ACC112 (cell line): ENCODE measurements around the gene SPATA20.

Experiments used
- H2AFZ ChIP-seq: fragments of 200-600 bp; sonication (generic); one replicate; pipeline ENCODE4 v1.6.0; 2017; ENCODE audit warnings: antibody characterized with exemption, low read length; ENCODE audit not compliant: unreplicated experiment
- H3K27ac ChIP-seq: fragments of 200-600 bp; sonication (generic); 2 replicates; pipeline ENCODE4 v1.5.1; 2014; ENCODE audit warnings: low read depth, mild to moderate bottlenecking, antibody characterized with exemption, low read length, moderate library complexity
- H3K27me3 ChIP-seq: fragments of 200-600 bp; sonication (generic); 2 replicates; pipeline ENCODE4 v1.6.1; 2014; ENCODE audit warnings: mild to moderate bottlenecking, antibody characterized with exemption, low read length, moderate library complexity, mixed read lengths; ENCODE audit not compliant: insufficient read depth
- H3K36me3 ChIP-seq: fragments of 200-600 bp; sonication (generic); 2 replicates; pipeline ENCODE4 v1.6.1; 2016; ENCODE audit warnings: mild to moderate bottlenecking, antibody characterized with exemption, low read length, moderate library complexity, mixed read lengths; ENCODE audit not compliant: insufficient read depth
- H3K4me1 ChIP-seq: fragments of 200-600 bp; sonication (generic); one replicate; pipeline ENCODE4 v1.6.1; 2016; ENCODE audit warnings: low read length, mixed read lengths; ENCODE audit not compliant: insufficient read depth, unreplicated experiment, control insufficient read depth
- H3K4me3 ChIP-seq: fragments of 200-600 bp; sonication (generic); 2 replicates; pipeline ENCODE4 v1.5.1; 2014; ENCODE audit warnings: mild to moderate bottlenecking, low read depth, low read length
- H3K79me2 ChIP-seq: fragments of 200-600 bp; sonication (generic); one replicate; pipeline ENCODE4 v1.6.0; 2016; ENCODE audit warnings: low read length; ENCODE audit not compliant: control insufficient read depth, unreplicated experiment, insufficient read depth

SPATA20 gene

GRCh38 chr17:50520483-50520882, 26.5 kb upstream of the SPATA20 start:
- Histone ChIP-seq H2AFZ (no peak overlapping the region), H3K36me3 (no peaks in the 10 kb centered on the region), H3K79me2 (no peaks in the 10 kb centered on the region), H3K4me1 (peaks cover 7% of the 10 kb centered on the region), H3K27me3 (no peaks in the 10 kb centered on the region), H3K27ac (no peak overlapping the region), H3K4me3 (no peak overlapping the region)

GRCh38 chr17:50521514-50521913, 25.5 kb upstream of the SPATA20 start:
- no peaks in the 10 kb centered on the region for H3K36me3 ChIP-seq
- H3K27me3 ChIP-seq, result no peaks in the 10 kb centered on the region
- H3K4me1 ChIP-seq, result peaks cover 5% of the 10 kb centered on the region
- no peak overlapping the region for H3K27ac ChIP-seq
- H3K4me3 ChIP-seq, result no peak overlapping the region
- H3K79me2 ChIP-seq, result no peaks in the 10 kb centered on the region
- no peak overlapping the region for H2AFZ ChIP-seq

- Histone ChIP-seq H3K27me3 (no peaks in the 10 kb centered on the region), H3K27ac (no peak overlapping the region), H3K79me2 (no peaks in the 10 kb centered on the region), H3K4me1 (no peaks in the 10 kb centered on the region), H3K4me3 (no peak overlapping the region), H2AFZ (no peak overlapping the region), H3K36me3 (no peaks in the 10 kb centered on the region)
Measured at GRCh38 chr17:50522766-50523165, 24.2 kb upstream of the SPATA20 start.

GRCh38 chr17:50523208-50523607, 23.8 kb upstream of the SPATA20 start:
- no peaks in the 10 kb centered on the region for H3K4me1 ChIP-seq
- H3K4me3 ChIP-seq, result no peak overlapping the region
- no peaks in the 10 kb centered on the region for H3K79me2 ChIP-seq
- H3K27ac ChIP-seq, result no peak overlapping the region
- no peaks in the 10 kb centered on the region for H3K36me3 ChIP-seq
- H2AFZ ChIP-seq, result no peak overlapping the region
- H3K27me3 ChIP-seq, result no peaks in the 10 kb centered on the region

GRCh38 chr17:50524838-50525237, 22.1 kb upstream of the SPATA20 start:
- H3K36me3 ChIP-seq, result no peaks in the 10 kb centered on the region
- peaks cover 10% of the 10 kb centered on the region; the same call in 1 of the 2 replicates for H3K27me3 ChIP-seq
- no peak overlapping the region for H2AFZ ChIP-seq
- H3K4me3 ChIP-seq, result no peak overlapping the region
- H3K4me1 ChIP-seq, result no peaks in the 10 kb centered on the region
- H3K27ac ChIP-seq, result no peak overlapping the region
- no peaks in the 10 kb centered on the region for H3K79me2 ChIP-seq

GRCh38 chr17:50527155-50527762, 19.7 kb upstream of the SPATA20 start:
- no peaks in the 10 kb centered on the region for H3K36me3 ChIP-seq
- peaks cover 29% of the 10 kb centered on the region for H3K27me3 ChIP-seq
- H3K4me3 ChIP-seq, result no peak overlapping the region
- no peak overlapping the region for H2AFZ ChIP-seq
- no peaks in the 10 kb centered on the region for H3K4me1 ChIP-seq
- no peaks in the 10 kb centered on the region for H3K79me2 ChIP-seq
- H3K27ac ChIP-seq, result no peak overlapping the region

- peaks cover 36% of the 10 kb centered on the region for H3K27me3 ChIP-seq
- H3K79me2 ChIP-seq, result no peaks in the 10 kb centered on the region
- no peak overlapping the region for H2AFZ ChIP-seq
- H3K4me1 ChIP-seq, result peaks cover under 1% of the 10 kb centered on the region
- H3K4me3 ChIP-seq, result no peak overlapping the region
- H3K27ac ChIP-seq, result no peak overlapping the region
- no peaks in the 10 kb centered on the region for H3K36me3 ChIP-seq
Measured at GRCh38 chr17:50527949-50528474, 19.0 kb upstream of the SPATA20 start.

GRCh38 chr17:50529849-50530248, 17.1 kb upstream of the SPATA20 start:
- Histone ChIP-seq H3K4me1 (peaks cover 13% of the 10 kb centered on the region), H3K79me2 (no peaks in the 10 kb centered on the region), H3K36me3 (no peaks in the 10 kb centered on the region)

GRCh38 chr17:50531428-50532025, 15.4 kb upstream of the SPATA20 start:
- H3K27ac ChIP-seq, result no peak overlapping the region
- H3K27me3 ChIP-seq, result peaks cover 43% of the 10 kb centered on the region
- no peaks in the 10 kb centered on the region for H3K79me2 ChIP-seq
- no peak overlapping the region for H2AFZ ChIP-seq
- no peaks in the 10 kb centered on the region for H3K36me3 ChIP-seq
- no peak overlapping the region for H3K4me3 ChIP-seq
- peaks cover 13% of the 10 kb centered on the region for H3K4me1 ChIP-seq

More at GRCh38 chr17:50529849-50530248, 17.1 kb upstream of the SPATA20 start:
- no peak overlapping the region for H2AFZ ChIP-seq
- H3K27me3 ChIP-seq, result peaks cover 43% of the 10 kb centered on the region
- H3K4me3 ChIP-seq, result no peak overlapping the region
- H3K27ac ChIP-seq, result no peak overlapping the region

GRCh38 chr17:50532452-50533024, 14.4 kb upstream of the SPATA20 start, which contains the start of gene EPN3:
Gene EPN3, plus strand, starts transcription at chr17:50532735. Its CDS starts 3,822 bp downstream, at chr17:50536557.
- no peak within 1 kb of the TSS for H2AFZ ChIP-seq
- H3K27ac ChIP-seq, result no peak within 1 kb of the TSS
- H3K27me3 ChIP-seq, result peaks cover 43% of the 10 kb centered on the region
- no peaks in the 10 kb centered on the region for H3K79me2 ChIP-seq
- peaks cover 13% of the 10 kb centered on the region for H3K4me1 ChIP-seq
- no peaks in the 10 kb centered on the region for H3K36me3 ChIP-seq
- 0 out of 2 replicates have a peak within 1 kb of the TSS, but pooled peaks have one; percentile 39 for H3K4me3 ChIP-seq
